SU-DHL-6 (cell line): ENCODE measurements around the gene TMEM240.

Source experiments
- H2AFZ ChIP-seq: fragments of 200-600 bp; sonication (generic); 2 replicates; pipeline ENCODE4 v1.6.1; 2014; ENCODE audit warnings: low read depth, mild to moderate bottlenecking, moderate library complexity, mixed read lengths, antibody characterized with exemption, low read length; ENCODE audit not compliant: severe bottlenecking
- H3F3A ChIP-seq: fragments of 200-600 bp; shearing (Covaris generic); 2 replicates; pipeline ENCODE4 v1.6.0; 2016; ENCODE audit warnings: antibody characterized with exemption, mild to moderate bottlenecking; ENCODE audit not compliant: insufficient read depth
- H3K27ac ChIP-seq: fragments of 200-600 bp; sonication (generic); 2 replicates; pipeline ENCODE4 v1.5.1; 2016; ENCODE audit warnings: low read depth, mild to moderate bottlenecking, low read length, moderate library complexity, mixed read lengths
- H3K27me3 ChIP-seq: fragments of 200-600 bp; sonication (generic), shearing (Covaris generic); 2 replicates; pipeline ENCODE4 v1.6.0; 2014; ENCODE audit warnings: mild to moderate bottlenecking, low read length
- H3K36me3 ChIP-seq: fragments of 200-600 bp; sonication (generic); 2 replicates; pipeline ENCODE4 v1.6.1; 2014; ENCODE audit warnings: mild to moderate bottlenecking, low read length, mixed read lengths
- H3K4me2 ChIP-seq: fragments of 300-600, 200-600 bp; shearing (Covaris generic), sonication (generic); 2 replicates; pipeline ENCODE4 v1.6.0; 2014; ENCODE audit warnings: low read length, low read depth, mild to moderate bottlenecking; ENCODE audit not compliant: poor library complexity, severe bottlenecking
- H3K4me3 ChIP-seq: fragments of 200-600 bp; sonication (generic); 2 replicates; pipeline ENCODE4 v1.5.1; 2014; ENCODE audit warnings: antibody characterized with exemption, low read length, mild to moderate bottlenecking, mixed read lengths; ENCODE audit not compliant: insufficient read depth, poor library complexity, severe bottlenecking
- H3K79me2 ChIP-seq: fragments of 200-600 bp; sonication (generic); 2 replicates; pipeline ENCODE4 v1.6.1; 2014; ENCODE audit warnings: mild to moderate bottlenecking, low read length, moderate library complexity; ENCODE audit not compliant: insufficient read depth
- H3K9ac ChIP-seq: fragments of 200-600 bp; sonication (generic); 2 replicates; pipeline ENCODE4 v1.7.0; 2014; ENCODE audit warnings: mild to moderate bottlenecking, low read length
- H3K9me2 ChIP-seq: fragments of 200-600 bp; sonication (generic); replicated peaks from 2 replicates; pipeline ENCODE4 v1.6.1; 2014; ENCODE audit warnings: low read length; ENCODE audit not compliant: insufficient read depth
- H3K9me3 ChIP-seq: fragments of 200-600 bp; sonication (generic); 2 replicates; pipeline ENCODE4 v1.6.1; 2014; ENCODE audit warnings: low read length, mixed read lengths; ENCODE audit not compliant: insufficient read depth
- H4K20me1 ChIP-seq: fragments of 200-600 bp; sonication (generic); 2 replicates; pipeline ENCODE4 v1.6.1; 2014; ENCODE audit warnings: low read depth, mild to moderate bottlenecking, antibody characterized with exemption, low read length, moderate library complexity, mixed read lengths
- EZH2phosphoT487 ChIP-seq: fragments of 200-600 bp; sonication (generic), shearing (Covaris generic); conservative IDR thresholded peaks from 2 replicates; pipeline ENCODE4 v1.6.1; 2018; ENCODE audit warnings: mild to moderate bottlenecking, antibody characterized with exemption, low read length, moderate library complexity, mixed read lengths
- TF ChIP-seq, protein P1 (sequence below): fragments of 200-600 bp; sonication (generic); IDR thresholded peaks from one replicate; pipeline ENCODE4 v1.5.1; 2017; ENCODE audit warnings: antibody characterized with exemption, mild to moderate bottlenecking, low read length, moderate library complexity; ENCODE audit not compliant: insufficient read depth, poor library complexity, severe bottlenecking

The TMEM240 gene

GRCh38 chr1:1578371-1578940 is 38.0 kb upstream of the TMEM240 start:
- H3K79me2 ChIP-seq, result peaks cover 10% of the 10 kb centered on the region
- H3K36me3 ChIP-seq, result no peaks in the 10 kb centered on the region
- no peak overlapping the region for H3K27ac ChIP-seq
- no peak overlapping the region for H2AFZ ChIP-seq
- no peak overlapping the region for H3K4me2 ChIP-seq
- H3K27me3 ChIP-seq, result no peaks in the 10 kb centered on the region
- TF ChIP-seq, protein P1, sequence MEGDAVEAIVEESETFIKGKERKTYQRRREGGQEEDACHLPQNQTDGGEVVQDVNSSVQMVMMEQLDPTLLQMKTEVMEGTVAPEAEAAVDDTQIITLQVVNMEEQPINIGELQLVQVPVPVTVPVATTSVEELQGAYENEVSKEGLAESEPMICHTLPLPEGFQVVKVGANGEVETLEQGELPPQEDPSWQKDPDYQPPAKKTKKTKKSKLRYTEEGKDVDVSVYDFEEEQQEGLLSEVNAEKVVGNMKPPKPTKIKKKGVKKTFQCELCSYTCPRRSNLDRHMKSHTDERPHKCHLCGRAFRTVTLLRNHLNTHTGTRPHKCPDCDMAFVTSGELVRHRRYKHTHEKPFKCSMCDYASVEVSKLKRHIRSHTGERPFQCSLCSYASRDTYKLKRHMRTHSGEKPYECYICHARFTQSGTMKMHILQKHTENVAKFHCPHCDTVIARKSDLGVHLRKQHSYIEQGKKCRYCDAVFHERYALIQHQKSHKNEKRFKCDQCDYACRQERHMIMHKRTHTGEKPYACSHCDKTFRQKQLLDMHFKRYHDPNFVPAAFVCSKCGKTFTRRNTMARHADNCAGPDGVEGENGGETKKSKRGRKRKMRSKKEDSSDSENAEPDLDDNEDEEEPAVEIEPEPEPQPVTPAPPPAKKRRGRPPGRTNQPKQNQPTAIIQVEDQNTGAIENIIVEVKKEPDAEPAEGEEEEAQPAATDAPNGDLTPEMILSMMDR, result no peak
- no peak for TF ChIP-seq EZH2phosphoT487
- no peak overlapping the region for H3K4me3 ChIP-seq
- 0 out of 2 replicates have a peak, but pooled peaks cover 3% of the 10 kb centered on the region for H4K20me1 ChIP-seq
- H3K9ac ChIP-seq, result no peak overlapping the region
- no peaks in the 10 kb centered on the region for H3F3A ChIP-seq
- H3K9me2 ChIP-seq, result no peaks in the 10 kb centered on the region
- no peaks in the 10 kb centered on the region for H3K9me3 ChIP-seq

GRCh38 chr1:1577367-1578011 is 37.1 kb upstream of the TMEM240 start:
- H3F3A ChIP-seq, result no peaks in the 10 kb centered on the region
- no peak overlapping the region for H3K4me3 ChIP-seq
- TF ChIP-seq, protein P1, result no peak
- TF ChIP-seq EZH2phosphoT487, result no peak
- no peaks in the 10 kb centered on the region for H3K9me2 ChIP-seq
- H3K9me3 ChIP-seq, result no peaks in the 10 kb centered on the region
- no peak overlapping the region for H3K4me2 ChIP-seq
- no peak overlapping the region for H2AFZ ChIP-seq
- H3K9ac ChIP-seq, result no peak overlapping the region
- no peak overlapping the region for H3K27ac ChIP-seq
- 0 out of 2 replicates have a peak, but pooled peaks cover 4% of the 10 kb centered on the region for H4K20me1 ChIP-seq
- H3K36me3 ChIP-seq, result no peaks in the 10 kb centered on the region
- no peaks in the 10 kb centered on the region for H3K27me3 ChIP-seq
- peaks cover 20% of the 10 kb centered on the region for H3K79me2 ChIP-seq

DNA sequence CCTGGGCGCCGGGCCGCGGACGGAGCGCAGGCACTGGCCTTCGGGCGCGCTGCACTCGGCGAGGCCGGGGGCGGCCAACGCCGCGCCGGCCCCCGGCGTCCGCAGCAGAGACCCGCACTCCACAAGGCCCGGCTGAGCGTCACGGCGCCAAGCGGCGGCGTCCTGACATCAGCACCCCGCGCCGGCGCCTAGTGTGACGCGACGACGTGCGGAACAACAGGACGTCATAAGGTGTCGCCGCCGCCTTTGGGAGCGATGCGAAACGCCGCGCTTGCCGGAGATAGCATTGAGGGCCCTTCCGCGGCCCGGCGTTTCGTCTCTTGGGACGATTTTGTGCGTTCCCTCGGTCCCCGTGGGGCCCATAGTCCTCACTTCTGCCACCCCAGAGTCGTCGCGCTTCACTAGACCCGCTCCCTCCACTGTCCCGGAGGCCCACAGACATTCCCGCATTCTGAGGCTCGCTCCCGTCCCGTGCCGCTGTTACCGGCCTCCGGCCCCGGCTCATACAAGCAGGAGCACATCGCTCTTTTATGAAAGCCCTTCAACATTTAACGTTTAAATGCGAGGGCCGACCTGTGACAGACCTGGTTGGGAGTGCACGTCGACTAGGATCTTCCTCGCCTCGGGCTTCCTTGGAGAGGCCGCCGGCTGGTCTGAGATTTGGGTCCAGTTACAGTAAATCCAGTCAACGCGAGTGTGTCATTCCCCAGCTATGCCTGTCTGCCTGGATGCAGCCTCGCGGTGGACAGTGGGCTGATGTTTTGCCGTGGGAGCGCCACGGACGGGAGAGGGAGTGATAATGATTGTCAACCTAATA is 34.5 kb upstream of the TMEM240 start, which contains the start of gene SSU72:
TSS of gene SSU72 (minus strand) at position 143 of the 817 bp plus-strand sequence. CDS start 306 bp downstream, outside the sequence.
- Histone ChIP-seq H3K36me3 (no peaks in the 10 kb centered on the region), H4K20me1 (peaks cover 10% of the 10 kb centered on the region), H3K9ac (peak within 1 kb of the TSS; percentile 100), H3K9me3 (no peaks in the 10 kb centered on the region), H3K27me3 (no peaks in the 10 kb centered on the region), H2AFZ (peak within 1 kb of the TSS; percentile 90), H3K79me2 (peaks cover 44% of the 10 kb centered on the region), H3F3A (no peaks in the 10 kb centered on the region), H3K27ac (peak within 1 kb of the TSS; percentile 61), H3K4me2 (peak within 1 kb of the TSS; percentile 93), H3K9me2 (no peaks in the 10 kb centered on the region), H3K4me3 (peak within 1 kb of the TSS; percentile 95)
- TF ChIP-seq EZH2phosphoT487, result no peak
- TF ChIP-seq, protein P1, result no peak
